Tibial artery (tissue), 4 donors: ENCODE results near the gene ZBTB17.

Experiments
- DNase-seq, 2 donors: peaks; one replicate each; pipeline ENCODE4 v3.0.0-alpha.2; 2019
- H3K27ac ChIP-seq, 2 donors: fragments of 200-600 bp; sonication (generic) in 1 of 2; 1 replicate in 1 of 2; 2 replicates in 1 of 2; pipeline ENCODE4 v1.5.1; 2018 to 2019; ENCODE audit warnings: mild to moderate bottlenecking in 1 of 2
- H3K27me3 ChIP-seq, 2 donors: fragments of 200-600 bp; sonication (generic) in 1 of 2; one replicate each; pipeline versions ENCODE4 v1.5.1 to v1.6.0; 2016 to 2019
- H3K36me3 ChIP-seq, 3 donors: fragments of 200-600 bp; sonication (generic) in 2 of 3; one replicate each; pipeline ENCODE4 v1.5.1; 2016 to 2019; ENCODE audit warnings: mild to moderate bottlenecking in 2 of 3
- H3K4me1 ChIP-seq, 4 donors: fragments of 200-600 bp; sonication (generic) in 2 of 4; 1 replicate in 3 of 4; 2 replicates in 1 of 4; pipeline ENCODE4 v1.5.1; 2016 to 2019
- H3K4me3 ChIP-seq, 2 donors: fragments of 200-600 bp; sonication (generic) in 1 of 2; 1 replicate in 1 of 2; 2 replicates in 1 of 2; pipeline ENCODE4 v1.5.1; 2018 to 2019; ENCODE audit warnings: mild to moderate bottlenecking in 2 of 2
- H3K9me3 ChIP-seq, 3 donors: fragments of 200-600 bp; sonication (generic) in 1 of 3; one replicate each; pipeline ENCODE4 v1.5.1; 2016 to 2019
- CTCF ChIP-seq, 2 experiments: fragments of 200-600 bp in 1 of 2; fragments of 450-650 bp in 1 of 2; IDR thresholded peaks; one replicate each; pipeline ENCODE4 v1.5.1; 2017 to 2019; ENCODE audit warnings: antibody characterized with exemption in 2 of 2, mild to moderate bottlenecking in 1 of 2, moderate library complexity in 1 of 2
- intact Hi-C: fragments of 100-400 bp; cut with DNase I; formaldehyde crosslinking; loops from one replicate; pipeline ENCODE4 v1.15.0; 2023; ENCODE audit warnings: low total_unique reads

Gene ZBTB17

GRCh38 chr1:16019644-16020277 is 43.9 kb upstream of the ZBTB17 start:
- DNase-seq, result peak in 1 of 2 donors; percentile 90
- H3K4me3 ChIP-seq, result peak overlapping the region in 1 of 2 donors; percentile 60
- H3K27ac ChIP-seq, result peak overlapping the region; percentile 89 to 99
- intact Hi-C loops, result no loop called here
- H3K36me3 ChIP-seq, result peaks cover 0 to 5% (median 0%) of the 10 kb centered on the region in 3 donors
- H3K27me3 ChIP-seq, result no peaks in the 10 kb centered on the region
- TF ChIP-seq CTCF (IDR thresholded peaks at IDR 0.05), result no peak
- no peaks in the 10 kb centered on the region for H3K9me3 ChIP-seq
- peaks cover 12 to 49% (median 44%) of the 10 kb centered on the region in 4 donors for H3K4me1 ChIP-seq

GRCh38 chr1:16018749-16019643 is 43.1 kb upstream of the ZBTB17 start:
- Histone ChIP-seq H3K36me3 (peaks cover 0 to 5% (median 0%) of the 10 kb centered on the region in 3 donors), H3K4me1 (peaks cover 12 to 57% (median 52%) of the 10 kb centered on the region in 4 donors), H3K9me3 (no peaks in the 10 kb centered on the region), H3K27ac (peak overlapping the region; percentile 89 to 99), H3K27me3 (no peaks in the 10 kb centered on the region), H3K4me3 (peak overlapping the region; percentile 60 to 81)
- no peak for DNase-seq
- no peak for TF ChIP-seq CTCF (IDR thresholded peaks at IDR 0.05)
- intact Hi-C loops, result no loop called here

- Histone ChIP-seq H3K36me3 (peaks cover 0 to 5% (median 0%) of the 10 kb centered on the region in 3 donors), H3K9me3 (no peaks in the 10 kb centered on the region), H3K4me1 (peaks cover 12 to 64% (median 59%) of the 10 kb centered on the region in 4 donors), H3K27me3 (no peaks in the 10 kb centered on the region), H3K27ac (peak overlapping the region; percentile 89 to 99), H3K4me3 (peak overlapping the region; percentile 60 to 81)
- intact Hi-C loops, result no loop called here
- no peak for TF ChIP-seq CTCF (IDR thresholded peaks at IDR 0.05)
- DNase-seq, result peak in 1 of 2 donors; percentile 78
Observed at GRCh38 chr1:16018308-16018707, 42.4 kb upstream of the ZBTB17 start.

- Histone ChIP-seq H3K36me3 (peaks cover 0 to 5% (median 0%) of the 10 kb centered on the region in 3 donors), H3K27ac (peak within 1 kb of the TSS; percentile 89 to 99), H3K4me1 (peaks cover 12 to 70% (median 64%) of the 10 kb centered on the region in 4 donors), H3K27me3 (no peaks in the 10 kb centered on the region), H3K9me3 (no peaks in the 10 kb centered on the region), H3K4me3 (peak within 1 kb of the TSS; percentile 60 to 81)
- no peak for TF ChIP-seq CTCF (IDR thresholded peaks at IDR 0.05)
- peak; percentile 89 to 98 for DNase-seq
- intact Hi-C loops, result no loop called here
Observed at GRCh38 chr1:16017461-16018303, 41.8 kb upstream of the ZBTB17 start, which contains the start of gene HSPB7. HSPB7 (minus strand) TSS chr1:16018043; CDS start chr1:16017963, 80 bp downstream.

GRCh38 chr1:16017076-16017460 is 41.2 kb upstream of the ZBTB17 start:
- no peaks in the 10 kb centered on the region for H3K27me3 ChIP-seq
- H3K4me1 ChIP-seq, result peaks cover 12 to 76% (median 69%) of the 10 kb centered on the region in 4 donors
- intact Hi-C loops, result no loop called here
- peaks cover 0 to 5% (median 0%) of the 10 kb centered on the region in 3 donors for H3K36me3 ChIP-seq
- H3K4me3 ChIP-seq, result peak overlapping the region; percentile 60 to 81
- H3K27ac ChIP-seq, result peak overlapping the region; percentile 89 to 99
- DNase-seq, result no peak
- no peak for TF ChIP-seq CTCF (IDR thresholded peaks at IDR 0.05)
- H3K9me3 ChIP-seq, result no peaks in the 10 kb centered on the region
